ENCODE results near the gene CFHR4. TPM values are rescaled to one million over a fixed set of nuclear protein-coding genes. Genes with fewer than 3 reads are reported as not detected.
"Not testable (repeated sequence)": the region's sequence is repeated elsewhere in the genome, so short reads cannot be mapped to it uniquely, and the experiment has no call there.

The CFHR4 gene
- total RNA-seq, 4 donors from 2014 or later = not detected

- WGBS, 2 donors (ENCODE audit: low coverage in 1 of 2) = 100% methylated on average over 1 to 2 of the region's 3 CpGs
- no peak for ATAC-seq
- TF ChIP-seq POLR2A (IDR thresholded peaks at IDR 0.05) = no peak
- TF ChIP-seq EP300 (IDR thresholded peaks at IDR 0.05) = no peak
- TF ChIP-seq CTCF (IDR thresholded peaks at IDR 0.05) = no peak
- TF ChIP-seq POLR2AphosphoS5 (IDR thresholded peaks at IDR 0.05) = no peak
- H3K36me3 ChIP-seq = no peaks in the 10 kb centered on the region
- H3K27me3 ChIP-seq = peaks cover 10% of the 10 kb centered on the region
- no peaks in the 10 kb centered on the region for H3K9me3 ChIP-seq
- no peak overlapping the region for H3K4me3 ChIP-seq
- H3K27ac ChIP-seq = no peak overlapping the region
- peaks cover 0 to 5% (median 0%) of the 10 kb centered on the region in 3 donors for H3K4me1 ChIP-seq
Observed at GRCh38 chr1:196875935-196876334, 11.9 kb upstream of the CFHR4 start.

- ATAC-seq = no peak
- peaks cover 0 to 5% (median 0%) of the 10 kb centered on the region in 3 donors for H3K4me1 ChIP-seq
- H3K27me3 ChIP-seq = peaks cover 10% of the 10 kb centered on the region
- WGBS, 2 donors (ENCODE audit: low coverage in 1 of 2) = 0% methylated on average over 1 to 4 of the region's 29 CpGs
- H3K4me3 ChIP-seq = no peak overlapping the region
- no peak for TF ChIP-seq CTCF (IDR thresholded peaks at IDR 0.05)
- no peak for TF ChIP-seq POLR2AphosphoS5 (IDR thresholded peaks at IDR 0.05)
- no peak for TF ChIP-seq POLR2A (IDR thresholded peaks at IDR 0.05)
- no peaks in the 10 kb centered on the region for H3K9me3 ChIP-seq
- H3K36me3 ChIP-seq = no peaks in the 10 kb centered on the region
- H3K27ac ChIP-seq = no peak overlapping the region
Observed at GRCh38 chr1:196877964-196878363, 9.9 kb upstream of the CFHR4 start.

- H3K27me3 ChIP-seq, H3K9me3 ChIP-seq, H3K4me3 ChIP-seq, ATAC-seq, H3K27ac ChIP-seq, H3K4me1 ChIP-seq, H3K36me3 ChIP-seq: not testable (repeated sequence)
- 80 to 82% methylated on average over 4 of the region's 4 CpGs for WGBS, 2 donors (ENCODE audit: low coverage in 1 of 2)
Observed at GRCh38 chr1:196886560-196886959, 1.3 kb upstream of the CFHR4 start.

- ATAC-seq = no peak
- Histone ChIP-seq H3K27me3 (no peaks in the 10 kb centered on the region), H3K4me1 (no peaks in the 10 kb centered on the region), H3K27ac (no peak overlapping the region), H3K9me3 (no peaks in the 10 kb centered on the region), H3K36me3 (no peaks in the 10 kb centered on the region), H3K4me3 (no peak overlapping the region)
- TF ChIP-seq POLR2A (IDR thresholded peaks at IDR 0.05) (no peak), EP300 (IDR thresholded peaks at IDR 0.05) (no peak), POLR2AphosphoS5 (IDR thresholded peaks at IDR 0.05) (no peak), CTCF (IDR thresholded peaks at IDR 0.05) (no peak)
- 53 to 66% methylated on average over 6 of the region's 6 CpGs for WGBS, 2 donors (ENCODE audit: low coverage in 1 of 2)
Observed at GRCh38 chr1:196890668-196891067, 2.8 kb downstream of the CFHR4 start.

GRCh38 chr1:196891251-196891650 is 3.4 kb downstream of the CFHR4 start:
- no peak for ATAC-seq
- 56 to 84% methylated on average over 4 to 6 of the region's 6 CpGs for WGBS, 2 donors (ENCODE audit: low coverage in 1 of 2)
- Histone ChIP-seq H3K4me3 (no peak overlapping the region), H3K27ac (no peak overlapping the region), H3K36me3 (no peaks in the 10 kb centered on the region), H3K27me3 (no peaks in the 10 kb centered on the region), H3K4me1 (no peaks in the 10 kb centered on the region), H3K9me3 (no peaks in the 10 kb centered on the region)
- TF ChIP-seq EP300 (IDR thresholded peaks at IDR 0.05) (no peak), POLR2A (IDR thresholded peaks at IDR 0.05) (no peak), CTCF (IDR thresholded peaks at IDR 0.05) (no peak), POLR2AphosphoS5 (IDR thresholded peaks at IDR 0.05) (no peak)

Data from gastroesophageal sphincter (tissue), 4 donors.